ENCODE data around the gene FILIP1L. TPM values are rescaled to one million over a fixed set of nuclear protein-coding genes. Genes with fewer than 3 reads are reported as not detected.

The FILIP1L gene
- total RNA-seq, 1 donor from 2014 or later, result 1.2 TPM

DNA sequence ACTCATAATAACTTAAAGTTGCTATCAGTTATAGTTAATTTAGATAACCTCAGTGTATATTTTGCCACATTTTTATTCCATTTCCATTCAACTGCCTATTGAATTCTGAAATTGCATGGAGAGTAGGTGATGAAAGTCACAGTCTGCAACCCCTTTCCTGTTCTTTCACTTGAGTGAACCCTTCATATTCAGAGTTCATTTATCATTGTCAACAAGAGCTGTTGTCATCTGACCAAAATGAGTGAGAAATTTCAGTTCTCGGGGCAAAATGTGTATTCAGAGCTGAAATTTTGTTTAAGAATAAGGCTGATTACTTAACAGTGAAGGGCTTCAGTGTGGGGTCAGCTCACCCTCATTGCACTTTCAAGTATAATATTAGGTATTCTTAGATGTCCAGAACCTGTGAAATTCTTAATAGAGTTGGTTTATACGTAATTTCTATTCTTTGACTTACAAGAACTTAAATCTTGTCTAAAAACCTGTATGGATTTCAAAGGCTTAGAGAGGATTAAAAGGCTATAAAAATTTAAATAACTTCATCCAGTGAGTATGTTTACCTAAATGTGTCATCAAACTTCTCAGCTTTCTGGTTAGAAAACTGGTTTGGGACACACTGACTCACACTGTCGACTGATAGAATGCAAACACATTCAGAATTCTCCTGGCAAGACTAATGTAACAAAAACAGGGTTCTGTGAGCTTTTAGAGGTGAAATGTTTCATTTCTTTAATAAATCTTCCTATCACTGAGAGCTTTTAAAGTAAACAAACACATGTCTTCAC lies 204.4 kb downstream of the FILIP1L start:
- DNase-seq (ENCODE audit: low spot score in 2 of 2) (no peak), FAIRE-seq (no peak)

DNA sequence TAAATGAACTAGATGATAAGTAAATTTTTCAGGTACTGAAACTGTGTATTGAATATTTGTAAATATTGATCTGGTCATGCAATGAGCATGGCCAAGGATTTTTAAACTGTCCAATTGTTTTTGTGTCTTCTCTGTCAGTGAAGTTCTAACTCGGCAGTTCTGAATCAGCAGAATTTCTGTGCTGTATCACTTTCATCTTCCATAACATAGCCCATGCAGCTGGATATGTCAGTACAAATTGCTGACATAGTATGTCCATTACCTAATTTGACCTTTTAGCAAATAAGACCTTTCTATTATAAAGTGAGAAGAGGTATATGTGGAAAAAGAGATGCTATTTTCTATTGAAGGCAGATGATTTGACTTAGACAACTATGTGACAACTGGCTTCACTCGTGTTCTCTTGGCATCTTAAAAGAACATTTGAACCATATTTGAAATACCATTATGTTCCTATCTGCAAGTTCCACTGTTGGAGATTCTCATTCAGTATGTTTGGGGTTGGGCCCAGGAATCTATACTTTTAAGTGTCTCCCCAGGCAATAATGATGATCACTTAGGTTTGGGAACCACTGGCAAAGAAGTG lies 206.2 kb downstream of the FILIP1L start:
- FAIRE-seq, result no peak

DNA sequence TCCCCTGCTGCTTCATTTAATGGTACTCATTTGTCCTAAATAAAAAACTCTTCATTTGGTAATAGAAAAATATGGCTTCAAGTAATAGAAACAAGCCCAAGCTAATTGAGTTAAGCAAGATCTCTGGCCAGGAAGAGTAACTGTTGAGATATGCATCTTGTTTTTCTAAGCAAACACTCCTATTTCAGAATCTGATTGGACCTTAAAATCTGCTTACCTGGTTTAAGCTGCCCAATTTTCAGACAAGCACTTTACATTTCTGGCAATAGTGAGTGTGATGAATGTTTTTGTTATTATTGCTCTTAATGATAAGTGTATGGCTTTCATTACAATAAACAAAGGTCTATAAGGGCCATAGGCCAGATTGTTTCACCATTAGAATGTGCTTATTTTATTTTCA lies 210.4 kb downstream of the FILIP1L start:
- FAIRE-seq, result no peak
- no peak for DNase-seq (ENCODE audit: low spot score in 2 of 2)

More for the DNA sequence above, 206.2 kb downstream of the FILIP1L start:
- no peak for DNase-seq (ENCODE audit: low spot score in 2 of 2)

- no peak for DNase-seq (ENCODE audit: low spot score in 2 of 2)
- no peak for FAIRE-seq
Observed at GRCh38 chr3:99902091-99902490, 212.2 kb downstream of the FILIP1L start.

- FAIRE-seq (no peak), DNase-seq (ENCODE audit: low spot score in 2 of 2) (no peak)
Observed at GRCh38 chr3:99901200-99901926, 212.9 kb downstream of the FILIP1L start.

DNA sequence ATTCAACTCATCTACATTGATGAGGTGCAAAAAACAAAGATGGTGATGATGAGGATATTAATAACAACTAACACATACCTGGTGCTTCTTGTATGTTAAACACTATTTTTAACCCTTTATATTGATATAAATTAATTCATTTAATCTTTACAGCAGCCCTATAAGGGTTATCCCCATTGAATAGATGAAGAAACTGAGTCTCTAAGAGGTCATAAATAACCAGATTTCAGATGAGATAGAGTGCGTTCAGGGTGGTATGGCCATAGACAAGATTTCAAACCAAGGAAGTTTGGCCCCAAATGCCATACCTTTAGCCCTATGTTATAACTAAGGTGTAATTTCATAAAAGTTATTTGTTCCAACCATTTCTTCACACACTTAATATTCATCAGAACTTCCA lies 214.1 kb downstream of the FILIP1L start:
- FAIRE-seq, result no peak

GRCh38 chr3:99899603-99900002 lies 214.7 kb downstream of the FILIP1L start:
- DNase-seq (ENCODE audit: low spot score in 2 of 2) (no peak), FAIRE-seq (no peak)

More for the DNA sequence above, 214.1 kb downstream of the FILIP1L start:
- DNase-seq (ENCODE audit: low spot score in 2 of 2), result no peak

GRCh38 chr3:99896482-99896881 lies 217.8 kb downstream of the FILIP1L start:
- no peak for FAIRE-seq
- no peak for DNase-seq (ENCODE audit: low spot score in 2 of 2)

DNA sequence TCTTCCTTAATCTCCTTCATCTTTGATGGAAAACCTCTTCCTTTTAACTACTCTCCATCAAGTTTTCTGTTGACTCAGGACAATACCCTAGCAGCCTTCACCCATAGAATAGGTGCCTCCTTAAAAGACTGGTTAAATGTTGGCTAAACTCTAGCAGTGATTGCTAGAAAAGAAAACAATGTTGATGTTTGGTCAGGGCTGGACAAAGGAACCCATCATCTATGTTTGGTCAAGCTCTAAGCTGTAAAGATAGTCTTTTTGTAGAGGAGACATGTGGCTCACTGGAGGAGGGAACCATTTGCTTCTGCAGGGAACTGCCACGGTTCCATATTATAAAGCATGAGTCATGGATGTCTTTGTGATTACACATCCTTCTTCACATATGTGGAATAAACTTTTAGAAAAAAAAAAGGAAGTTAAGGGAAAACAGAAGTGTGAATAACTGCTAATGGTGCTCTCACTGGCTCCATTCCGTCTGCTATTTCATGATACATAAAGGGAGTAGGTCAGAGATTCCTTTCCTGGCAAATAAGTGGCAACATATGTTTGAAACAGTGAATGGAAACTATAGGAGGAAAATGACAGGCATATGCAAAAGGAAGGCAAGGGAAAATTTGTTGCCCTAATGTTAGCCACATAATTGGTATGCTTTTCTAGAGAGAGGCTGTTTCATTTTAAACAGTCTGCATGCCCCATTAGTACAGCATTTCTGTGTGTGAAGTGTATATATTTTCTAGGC lies 218.4 kb downstream of the FILIP1L start:
- FAIRE-seq, result no peak

DNA sequence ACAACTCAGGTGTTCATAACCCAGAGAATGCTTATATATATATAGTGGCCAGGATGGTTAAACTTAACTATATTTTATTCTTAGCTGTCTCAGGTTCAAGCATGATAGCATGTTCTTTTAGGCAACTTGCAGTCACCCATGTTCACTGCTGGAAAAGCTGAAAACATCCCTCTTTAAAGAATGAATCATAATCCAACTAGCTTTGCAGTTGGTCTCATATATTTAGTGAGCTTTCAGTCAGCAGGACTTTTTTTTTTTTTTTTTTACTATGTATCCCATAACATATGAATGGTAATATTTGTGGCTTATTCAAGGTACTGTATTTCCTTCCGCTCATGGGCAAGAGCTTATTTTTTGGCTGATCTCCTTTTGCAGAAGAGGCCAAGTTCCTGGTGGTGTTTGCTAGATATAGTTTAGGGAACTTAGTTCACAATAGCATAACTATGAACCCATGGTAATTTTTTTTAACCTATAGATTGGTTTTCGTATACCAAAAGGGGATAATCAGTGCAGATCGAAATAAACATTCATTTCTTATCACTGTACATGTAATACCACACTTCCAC lies 219.1 kb downstream of the FILIP1L start:
- FAIRE-seq, result no peak

More for the DNA sequence above, 218.4 kb downstream of the FILIP1L start:
- no peak for DNase-seq (ENCODE audit: low spot score in 2 of 2)

GRCh38 chr3:99892332-99892731 lies 222.0 kb downstream of the FILIP1L start:
- DNase-seq (ENCODE audit: low spot score in 2 of 2), result no peak
- FAIRE-seq, result no peak

More for the DNA sequence above, 219.1 kb downstream of the FILIP1L start:
- no peak for DNase-seq (ENCODE audit: low spot score in 2 of 2)

GRCh38 chr3:99891610-99892285 lies 222.6 kb downstream of the FILIP1L start:
- FAIRE-seq, result no peak
- no peak for DNase-seq (ENCODE audit: low spot score in 2 of 2)

DNA sequence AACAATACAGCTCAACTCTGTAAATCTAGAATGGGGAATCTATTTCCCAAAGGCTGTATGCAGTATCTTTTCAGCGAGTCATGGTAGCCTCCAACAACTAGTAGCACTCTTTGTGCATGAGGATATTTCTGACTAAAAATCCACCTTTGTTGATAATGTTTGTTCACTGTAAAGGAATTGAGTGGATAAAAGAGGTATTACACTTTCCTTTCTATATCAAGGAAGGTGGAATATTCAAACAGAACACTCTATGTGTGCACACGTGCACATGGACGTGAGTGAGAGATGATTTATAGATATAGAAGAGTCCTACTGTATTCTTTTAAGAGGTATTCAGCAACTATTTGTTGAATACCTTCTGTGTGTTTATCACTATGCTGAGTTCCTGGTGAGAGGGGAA lies 228.4 kb downstream of the FILIP1L start:
- FAIRE-seq, result no peak

DNA sequence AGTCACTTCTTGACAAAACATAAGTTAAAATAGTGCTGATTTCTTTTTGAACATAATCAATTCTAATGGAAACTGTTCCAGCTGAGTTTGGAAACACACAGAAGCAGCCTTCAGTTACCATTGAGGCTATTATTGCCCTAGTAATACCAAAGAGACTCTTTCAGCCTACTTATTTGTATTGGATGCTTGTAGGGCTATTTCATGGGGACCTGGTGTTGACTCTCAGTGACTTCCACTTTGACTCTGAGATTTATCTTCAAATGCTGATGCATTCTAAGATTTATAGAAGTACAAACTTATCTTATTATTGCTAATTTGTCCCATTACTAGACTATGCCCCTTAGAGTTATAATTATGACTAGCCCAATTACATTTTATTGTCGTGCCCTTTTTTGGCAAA lies 229.2 kb downstream of the FILIP1L start:
- DNase-seq (ENCODE audit: low spot score in 2 of 2) (no peak), FAIRE-seq (no peak)

More for the DNA sequence above, 228.4 kb downstream of the FILIP1L start:
- DNase-seq (ENCODE audit: low spot score in 2 of 2), result no peak

DNA sequence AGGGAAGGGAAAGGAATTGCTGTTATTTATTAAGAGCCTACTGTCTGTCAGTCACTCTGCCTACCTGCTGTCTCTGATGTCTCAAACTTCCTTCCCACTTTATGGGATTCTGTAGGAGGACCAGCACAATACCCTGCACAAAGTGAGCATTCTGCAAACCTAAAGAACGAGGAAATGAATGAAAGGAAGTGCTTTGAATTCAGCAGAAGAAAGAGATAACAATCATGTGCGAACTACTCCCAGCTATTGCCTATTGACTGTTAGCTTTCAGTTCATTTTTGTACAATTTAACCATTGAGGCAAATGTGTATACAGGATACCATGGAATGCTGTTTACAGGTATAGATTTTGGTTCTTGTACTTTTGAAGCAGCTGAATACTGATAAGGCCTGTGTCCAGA lies 229.8 kb downstream of the FILIP1L start:
- FAIRE-seq, result no peak

GRCh38 chr3:99883693-99884092 lies 230.6 kb downstream of the FILIP1L start:
- FAIRE-seq (no peak), DNase-seq (ENCODE audit: low spot score in 2 of 2) (no peak)

More for the DNA sequence above, 229.8 kb downstream of the FILIP1L start:
- DNase-seq (ENCODE audit: low spot score in 2 of 2), result no peak

DNA sequence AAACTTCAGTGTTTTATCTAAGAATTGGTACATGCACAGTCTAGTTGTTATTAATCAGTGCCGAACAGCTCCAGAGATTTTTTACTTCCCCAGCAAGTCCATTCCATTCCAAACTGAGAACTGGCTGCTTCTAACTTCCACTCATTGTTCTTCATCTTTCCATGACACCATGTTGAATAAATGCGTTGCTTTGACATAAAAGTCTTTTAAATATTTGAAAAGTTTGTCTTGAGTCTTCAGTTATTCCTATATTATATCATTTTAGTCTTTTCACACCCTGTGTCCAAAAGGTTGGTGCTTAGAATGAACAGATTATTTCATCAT lies 231.2 kb downstream of the FILIP1L start:
- FAIRE-seq (no peak), DNase-seq (ENCODE audit: low spot score in 2 of 2) (no peak)

DNA sequence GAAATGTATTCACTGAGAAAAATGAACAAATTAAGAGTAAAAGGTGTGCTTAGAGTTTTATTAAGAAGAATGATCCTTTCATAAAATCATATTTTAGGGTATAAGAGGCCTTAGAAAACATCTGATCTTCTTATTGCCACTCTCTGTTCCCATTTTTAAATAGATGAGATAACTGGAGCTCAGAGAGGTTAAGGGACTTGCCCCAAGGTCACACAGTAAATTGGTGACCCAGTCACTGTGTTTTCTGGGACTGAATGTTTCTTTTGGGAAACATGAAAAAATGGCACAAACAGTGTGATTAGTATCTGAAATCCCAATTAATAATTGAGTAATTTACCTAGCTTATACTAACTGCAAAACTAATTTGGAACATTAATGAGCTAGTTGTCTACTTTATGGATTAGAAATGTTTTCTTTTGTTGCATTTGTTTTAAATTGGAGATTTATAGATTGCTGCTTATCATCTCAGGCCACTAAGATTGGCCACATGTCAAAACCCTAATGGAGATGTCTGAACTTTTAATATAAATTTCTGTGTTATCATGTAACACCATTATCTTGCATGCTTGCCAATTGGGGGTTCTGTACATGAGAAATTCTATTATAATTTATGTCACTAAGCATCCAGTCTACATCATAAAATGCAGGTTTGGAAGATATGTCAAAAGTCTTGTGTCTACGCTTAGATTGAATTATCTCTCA lies 231.7 kb downstream of the FILIP1L start:
- no peak for FAIRE-seq

DNA sequence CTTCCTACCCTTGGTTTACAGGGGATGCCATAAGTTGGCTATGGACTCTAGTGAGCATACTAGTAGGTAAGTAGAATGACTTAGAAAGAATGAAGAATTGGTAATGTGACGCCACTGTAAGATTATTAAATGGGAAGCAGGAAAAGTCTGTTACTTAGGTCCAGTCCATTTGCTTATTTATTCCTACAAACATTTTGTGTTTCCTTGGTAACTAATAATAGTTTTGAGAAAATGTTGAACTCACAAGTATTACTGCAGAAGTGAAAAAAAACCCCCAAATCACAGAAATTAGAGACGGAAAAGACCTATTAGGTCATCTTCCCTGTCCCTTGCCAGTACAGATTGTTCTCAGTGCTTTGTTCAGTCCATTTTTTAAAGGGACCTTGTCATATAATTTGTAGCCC lies 233.2 kb downstream of the FILIP1L start:
- no peak for FAIRE-seq

More for the DNA sequence above, 231.7 kb downstream of the FILIP1L start:
- no peak for DNase-seq (ENCODE audit: low spot score in 2 of 2)

More for the DNA sequence above, 233.2 kb downstream of the FILIP1L start:
- no peak for DNase-seq (ENCODE audit: low spot score in 2 of 2)

All from frontal cortex (tissue), 4 donors.